ENCODE data around the gene HACL1. TPM values are rescaled to one million over a fixed set of nuclear protein-coding genes. Genes with fewer than 3 reads are reported as not detected.

Gene HACL1
- polyA plus RNA-seq, 1 donor (not counting 4 experiments of a cell fraction or from before 2014, with no cell fraction given) = 23.1 TPM

DNA sequence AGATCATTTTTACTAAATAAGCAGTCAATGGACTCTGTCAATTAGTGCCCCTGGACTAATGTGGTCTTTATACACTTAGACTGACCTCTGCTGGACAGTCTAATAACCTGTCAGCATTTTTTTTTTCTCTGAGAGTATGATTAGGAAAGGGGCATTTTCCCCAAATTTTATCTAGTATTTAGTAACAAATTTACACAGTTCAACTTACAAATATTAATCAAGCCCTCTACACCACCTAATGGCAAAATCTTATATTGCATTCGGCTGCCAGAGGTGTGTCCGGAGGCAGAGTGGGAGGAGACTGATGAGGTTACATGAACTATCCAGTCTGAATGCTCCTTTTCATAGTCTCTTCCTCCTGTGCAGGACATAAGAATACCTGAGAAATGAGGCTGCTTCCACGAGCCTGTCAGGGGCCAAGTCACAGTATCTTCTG, 43.8 kb downstream of the HACL1 start:
- peak overlapping the region; percentile 41 for H3K4me2 ChIP-seq (ENCODE audit: control insufficient read depth, extremely low read depth, insufficient read depth, low read depth, low read length)
- H3K9me3 ChIP-seq (ENCODE audit: control insufficient read depth, low read depth, low read length) = no peaks in the 10 kb centered on the region
- no peaks in the 10 kb centered on the region for H3K27me3 ChIP-seq (ENCODE audit: control insufficient read depth, extremely low read depth, insufficient read depth, low read length)
- no peak overlapping the region for H3K9ac ChIP-seq (ENCODE audit: control insufficient read depth, extremely low read depth, insufficient read depth, low read length)
- no peak overlapping the region for H3K27ac ChIP-seq (ENCODE audit: control insufficient read depth, insufficient read depth, low read length)
- peaks cover 4% of the 10 kb centered on the region for H3K4me1 ChIP-seq (ENCODE audit: control insufficient read depth, extremely low read depth, insufficient read depth, low read length)
- FAIRE-seq (peak; percentile 98), DNase-seq (ENCODE audit: low read depth, low spot score) (peak; percentile 78)
- no peaks in the 10 kb centered on the region for H3K9me1 ChIP-seq (ENCODE audit: control insufficient read depth, extremely low read depth, insufficient read depth, low read length)
- H3K79me2 ChIP-seq (ENCODE audit: control insufficient read depth, insufficient read depth, low read length) = no peaks in the 10 kb centered on the region
- no peaks in the 10 kb centered on the region for H4K20me1 ChIP-seq (ENCODE audit: control insufficient read depth, extremely low read depth, insufficient read depth, low read length)
- H2AFZ ChIP-seq (ENCODE audit: control insufficient read depth, low read length) = peak overlapping the region; percentile 85
- H3K4me3 ChIP-seq (ENCODE audit: control insufficient read depth in 2 of 3, extremely low read depth in 1 of 3, insufficient read depth in 2 of 3, low read depth in 1 of 3, low read length in 3 of 3) = no peak overlapping the region
- TF ChIP-seq EZH2 (IDR thresholded peaks at IDR 0.05; ENCODE audit: low read length) = no peak
- TF ChIP-seq, protein P1, sequence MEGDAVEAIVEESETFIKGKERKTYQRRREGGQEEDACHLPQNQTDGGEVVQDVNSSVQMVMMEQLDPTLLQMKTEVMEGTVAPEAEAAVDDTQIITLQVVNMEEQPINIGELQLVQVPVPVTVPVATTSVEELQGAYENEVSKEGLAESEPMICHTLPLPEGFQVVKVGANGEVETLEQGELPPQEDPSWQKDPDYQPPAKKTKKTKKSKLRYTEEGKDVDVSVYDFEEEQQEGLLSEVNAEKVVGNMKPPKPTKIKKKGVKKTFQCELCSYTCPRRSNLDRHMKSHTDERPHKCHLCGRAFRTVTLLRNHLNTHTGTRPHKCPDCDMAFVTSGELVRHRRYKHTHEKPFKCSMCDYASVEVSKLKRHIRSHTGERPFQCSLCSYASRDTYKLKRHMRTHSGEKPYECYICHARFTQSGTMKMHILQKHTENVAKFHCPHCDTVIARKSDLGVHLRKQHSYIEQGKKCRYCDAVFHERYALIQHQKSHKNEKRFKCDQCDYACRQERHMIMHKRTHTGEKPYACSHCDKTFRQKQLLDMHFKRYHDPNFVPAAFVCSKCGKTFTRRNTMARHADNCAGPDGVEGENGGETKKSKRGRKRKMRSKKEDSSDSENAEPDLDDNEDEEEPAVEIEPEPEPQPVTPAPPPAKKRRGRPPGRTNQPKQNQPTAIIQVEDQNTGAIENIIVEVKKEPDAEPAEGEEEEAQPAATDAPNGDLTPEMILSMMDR (optimal IDR thresholded peaks at IDR 0.05 in 1 of 3, IDR thresholded peaks at IDR 0.05 in 1 of 3, conservative IDR thresholded peaks at IDR 0.05 in 1 of 3; ENCODE audit: extremely low read depth in 1 of 3, insufficient read depth in 2 of 3, low read length in 3 of 3) = peak; percentile 47 to 66 (median 63)
- dilution Hi-C loops (cut with MboI; ENCODE audit: extremely low pct_ligation_motif_present, low sequenced_read_pairs) = no loop called here
- peaks cover 0 to 4% of the 10 kb centered on the region in 2 experiments for H3K36me3 ChIP-seq (ENCODE audit: control insufficient read depth in 2 of 2, extremely low read depth in 1 of 2, insufficient read depth in 2 of 2, low read length in 2 of 2)

DNA sequence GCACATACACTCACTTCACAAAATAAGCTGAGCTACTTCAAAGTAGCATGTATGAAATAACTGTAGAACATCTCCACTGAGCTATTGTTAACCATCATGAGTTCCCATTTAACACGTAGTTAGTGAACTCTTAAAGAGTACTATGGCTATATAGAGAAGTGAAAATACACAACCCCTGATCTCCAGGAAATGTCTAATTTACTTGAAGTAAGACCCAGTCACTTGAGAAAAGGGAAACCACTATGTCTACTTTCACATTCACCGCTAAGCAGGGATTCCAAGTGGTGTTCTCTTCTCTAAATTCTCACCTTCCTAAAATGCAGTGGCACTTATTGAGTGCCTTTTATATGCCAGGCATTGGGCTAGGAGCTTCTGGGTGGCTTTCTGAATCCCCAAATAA, 44.9 kb downstream of the HACL1 start:
- Histone ChIP-seq H3K9me1 (ENCODE audit: control insufficient read depth, extremely low read depth, insufficient read depth, low read length) (no peaks in the 10 kb centered on the region), H3K4me3 (ENCODE audit: control insufficient read depth in 2 of 3, extremely low read depth in 1 of 3, insufficient read depth in 2 of 3, low read depth in 1 of 3, low read length in 3 of 3) (no peak overlapping the region), H3K36me3 (ENCODE audit: control insufficient read depth in 2 of 2, extremely low read depth in 1 of 2, insufficient read depth in 2 of 2, low read length in 2 of 2) (peaks cover 0 to 6% of the 10 kb centered on the region in 2 experiments), H3K4me2 (ENCODE audit: control insufficient read depth, extremely low read depth, insufficient read depth, low read depth, low read length) (no peak overlapping the region), H2AFZ (ENCODE audit: control insufficient read depth, low read length) (no peak overlapping the region), H3K79me2 (ENCODE audit: control insufficient read depth, insufficient read depth, low read length) (no peaks in the 10 kb centered on the region), H3K4me1 (ENCODE audit: control insufficient read depth, extremely low read depth, insufficient read depth, low read length) (peaks cover 4% of the 10 kb centered on the region), H3K9me3 (ENCODE audit: control insufficient read depth, low read depth, low read length) (no peaks in the 10 kb centered on the region), H4K20me1 (ENCODE audit: control insufficient read depth, extremely low read depth, insufficient read depth, low read length) (no peaks in the 10 kb centered on the region), H3K27ac (ENCODE audit: control insufficient read depth, insufficient read depth, low read length) (no peak overlapping the region), H3K27me3 (ENCODE audit: control insufficient read depth, extremely low read depth, insufficient read depth, low read length) (no peaks in the 10 kb centered on the region), H3K9ac (ENCODE audit: control insufficient read depth, extremely low read depth, insufficient read depth, low read length) (no peak overlapping the region)
- DNase-seq (ENCODE audit: low read depth, low spot score) (no peak), FAIRE-seq (no peak)
- dilution Hi-C loops (cut with MboI; ENCODE audit: extremely low pct_ligation_motif_present, low sequenced_read_pairs) = no loop called here
- TF ChIP-seq EZH2 (IDR thresholded peaks at IDR 0.05; ENCODE audit: low read length) = no peak
- TF ChIP-seq, protein P1 (optimal IDR thresholded peaks at IDR 0.05 in 1 of 3, IDR thresholded peaks at IDR 0.05 in 1 of 3, conservative IDR thresholded peaks at IDR 0.05 in 1 of 3; ENCODE audit: extremely low read depth in 1 of 3, insufficient read depth in 2 of 3, low read length in 3 of 3) = no peak
